HG03175 (cell line): ENCODE results near the gene SLC7A7.
"Not testable (repeated sequence)": the region's sequence is repeated elsewhere in the genome, so short reads cannot be mapped to it uniquely, and the experiment has no call there.

Experiments used
- ATAC-seq: cut with Tn5 transposase; IDR thresholded peaks from one replicate; pipeline ENCODE4 v1.9.1; 2021; ENCODE audit warnings: mild to moderate bottlenecking, moderate library complexity; ENCODE audit not compliant: unreplicated experiment

Gene SLC7A7

GRCh38 chr14:22764382-22764781, 50.9 kb downstream of the SLC7A7 start:
- no peak for ATAC-seq

- no peak for ATAC-seq
These were observed 53.5 kb downstream of the SLC7A7 start for GRCh38 chr14:22761734-22762133.

- not testable (repeated sequence) for ATAC-seq
These were observed 57.1 kb downstream of the SLC7A7 start for GRCh38 chr14:22757972-22758650.

GRCh38 chr14:22753586-22753985, 61.6 kb downstream of the SLC7A7 start:
- no peak for ATAC-seq

- ATAC-seq, result no peak
These were observed 62.8 kb downstream of the SLC7A7 start for GRCh38 chr14:22752422-22752821.

GRCh38 chr14:22748631-22749068, 66.6 kb downstream of the SLC7A7 start:
- ATAC-seq, result no peak

- ATAC-seq, result no peak
These were observed 67.0 kb downstream of the SLC7A7 start for GRCh38 chr14:22748206-22748605.

GRCh38 chr14:22747769-22748168, 67.5 kb downstream of the SLC7A7 start:
- ATAC-seq, result no peak

GRCh38 chr14:22740020-22740419, 75.2 kb downstream of the SLC7A7 start:
- ATAC-seq, result no peak

GRCh38 chr14:22739423-22739822, 75.8 kb downstream of the SLC7A7 start:
- no peak for ATAC-seq

GRCh38 chr14:22737052-22737451, 78.2 kb downstream of the SLC7A7 start:
- ATAC-seq, result peak; percentile 77

- not testable (repeated sequence) for ATAC-seq
These were observed 78.9 kb downstream of the SLC7A7 start for GRCh38 chr14:22736384-22736783.

- ATAC-seq, result no peak
These were observed 80.1 kb downstream of the SLC7A7 start for GRCh38 chr14:22735096-22735495.

- no peak for ATAC-seq
These were observed 81.4 kb downstream of the SLC7A7 start for GRCh38 chr14:22733829-22734228.

- ATAC-seq, result not testable (repeated sequence)
These were observed 83.2 kb downstream of the SLC7A7 start for GRCh38 chr14:22732062-22732461.

- ATAC-seq, result no peak
These were observed 89.2 kb downstream of the SLC7A7 start for GRCh38 chr14:22726012-22726411.

GRCh38 chr14:22725374-22725773, 89.9 kb downstream of the SLC7A7 start:
- not testable (repeated sequence) for ATAC-seq

- not testable (repeated sequence) for ATAC-seq
These were observed 90.4 kb downstream of the SLC7A7 start for GRCh38 chr14:22724847-22725246.

GRCh38 chr14:22723815-22724214, 91.4 kb downstream of the SLC7A7 start:
- ATAC-seq, result no peak
